Activated CD4-positive, alpha-beta T cell treated with anti-CD3 and anti-CD28 coated beads, Interleukin-2, amount 10 ng/mL, durations not matched to agents 24 days and 14 days (primary cell): ENCODE results near the gene SHB. TPM values are rescaled to one million over a fixed set of nuclear protein-coding genes. Genes with fewer than 3 reads are reported as not detected.

Source experiments
- DNase-seq: peaks from one replicate; pipeline ENCODE4 v3.0.0; 2022
- H3K27ac Mint-ChIP-seq: one replicate; pipeline ENCODE4 v1.8.0; 2022; ENCODE audit warnings: mild to moderate bottlenecking, mixed read lengths
- H3K27me3 Mint-ChIP-seq: one replicate; pipeline ENCODE4 v1.8.0; 2022; ENCODE audit warnings: mixed read lengths
- H3K36me3 Mint-ChIP-seq: one replicate; pipeline ENCODE4 v1.8.0; 2022; ENCODE audit warnings: low read depth, mild to moderate bottlenecking, mixed read lengths
- H3K4me1 Mint-ChIP-seq: one replicate; pipeline ENCODE4 v1.8.0; 2021; ENCODE audit warnings: mixed read lengths
- H3K4me3 Mint-ChIP-seq: one replicate; pipeline ENCODE4 v1.8.0; 2022; ENCODE audit warnings: mild to moderate bottlenecking, moderate library complexity, mixed read lengths
- H3K9me3 Mint-ChIP-seq: one replicate; pipeline ENCODE4 v1.8.0; 2021; ENCODE audit warnings: mixed read lengths
- intact Hi-C: fragments of 100-400 bp; cut with micrococcal nuclease; formaldehyde crosslinking; loops from one replicate; pipeline ENCODE4 v1.15.1; 2023
- total RNA-seq: library from RNA; stranded (reverse); gene quantifications from 2 replicates; pipeline ENCODE4 v1.2.3, GENCODE V29; 2022

Gene SHB
- total RNA-seq, 1 donor from 2014 or later = 2.1 TPM

DNA sequence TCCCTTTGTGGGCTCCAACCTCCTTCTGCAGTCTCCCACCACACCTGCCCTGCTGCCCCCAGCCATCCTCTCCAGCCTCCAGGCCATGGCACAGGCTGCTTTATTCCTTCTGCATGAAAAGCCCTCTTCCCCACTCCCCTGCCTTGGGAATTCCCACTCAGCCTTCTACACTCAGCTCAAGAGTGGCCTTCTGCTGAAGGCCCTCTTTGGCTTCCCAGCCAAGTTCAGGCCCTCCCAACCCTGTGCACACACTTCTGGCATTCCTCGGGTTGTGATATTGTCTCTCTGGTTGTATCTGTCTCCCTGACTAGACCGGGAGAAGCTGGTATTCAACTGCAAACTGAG lies 5.7 kb downstream of the SHB start:
- intact Hi-C loops = loop anchor here (10.0 kb wide), 1 partner anchor 319 kb away; no protein-coding TSS in a partner anchor
- no peak for DNase-seq
- no peak overlapping the region for H3K4me3 Mint-ChIP-seq
- H3K36me3 Mint-ChIP-seq = no peaks in the 10 kb centered on the region
- H3K4me1 Mint-ChIP-seq = peaks cover 9% of the 10 kb centered on the region
- no peaks in the 10 kb centered on the region for H3K9me3 Mint-ChIP-seq
- H3K27me3 Mint-ChIP-seq = peaks cover 41% of the 10 kb centered on the region
- H3K27ac Mint-ChIP-seq = no peak overlapping the region

GRCh38 chr9:38062498-38063362 lies 6.3 kb downstream of the SHB start:
- H3K4me3 Mint-ChIP-seq = no peak overlapping the region
- H3K27me3 Mint-ChIP-seq = peaks cover 41% of the 10 kb centered on the region
- no peaks in the 10 kb centered on the region for H3K9me3 Mint-ChIP-seq
- no peaks in the 10 kb centered on the region for H3K36me3 Mint-ChIP-seq
- intact Hi-C loops = loop anchor here (10.0 kb wide), 1 partner anchor 318 kb away; no protein-coding TSS in a partner anchor
- no peak for DNase-seq
- H3K4me1 Mint-ChIP-seq = peaks cover 9% of the 10 kb centered on the region
- no peak overlapping the region for H3K27ac Mint-ChIP-seq

- Mint-ChIP-seq H3K27me3 (peaks cover 35% of the 10 kb centered on the region), H3K36me3 (no peaks in the 10 kb centered on the region), H3K9me3 (no peaks in the 10 kb centered on the region), H3K27ac (no peak overlapping the region), H3K4me1 (peaks cover 5% of the 10 kb centered on the region), H3K4me3 (no peak overlapping the region)
- no peak for DNase-seq
- intact Hi-C loops = loop anchor here (10.0 kb wide), 1 partner anchor 317 kb away; no protein-coding TSS in a partner anchor
Observed at GRCh38 chr9:38062106-38062497, 6.9 kb downstream of the SHB start.

- Mint-ChIP-seq H3K36me3 (no peaks in the 10 kb centered on the region), H3K27ac (no peak overlapping the region), H3K4me1 (no peaks in the 10 kb centered on the region), H3K4me3 (no peak overlapping the region), H3K27me3 (peaks cover 29% of the 10 kb centered on the region), H3K9me3 (no peaks in the 10 kb centered on the region)
- intact Hi-C loops = loop anchor here (10.0 kb wide), 1 partner anchor 317 kb away; no protein-coding TSS in a partner anchor
- DNase-seq = no peak
Observed at GRCh38 chr9:38061326-38061977, 7.6 kb downstream of the SHB start.

GRCh38 chr9:38060681-38061080 lies 8.3 kb downstream of the SHB start:
- Mint-ChIP-seq H3K27me3 (peaks cover 24% of the 10 kb centered on the region), H3K9me3 (no peaks in the 10 kb centered on the region)
- intact Hi-C loops = loop anchor here (10.0 kb wide), 1 partner anchor 316 kb away; no protein-coding TSS in a partner anchor

DNA sequence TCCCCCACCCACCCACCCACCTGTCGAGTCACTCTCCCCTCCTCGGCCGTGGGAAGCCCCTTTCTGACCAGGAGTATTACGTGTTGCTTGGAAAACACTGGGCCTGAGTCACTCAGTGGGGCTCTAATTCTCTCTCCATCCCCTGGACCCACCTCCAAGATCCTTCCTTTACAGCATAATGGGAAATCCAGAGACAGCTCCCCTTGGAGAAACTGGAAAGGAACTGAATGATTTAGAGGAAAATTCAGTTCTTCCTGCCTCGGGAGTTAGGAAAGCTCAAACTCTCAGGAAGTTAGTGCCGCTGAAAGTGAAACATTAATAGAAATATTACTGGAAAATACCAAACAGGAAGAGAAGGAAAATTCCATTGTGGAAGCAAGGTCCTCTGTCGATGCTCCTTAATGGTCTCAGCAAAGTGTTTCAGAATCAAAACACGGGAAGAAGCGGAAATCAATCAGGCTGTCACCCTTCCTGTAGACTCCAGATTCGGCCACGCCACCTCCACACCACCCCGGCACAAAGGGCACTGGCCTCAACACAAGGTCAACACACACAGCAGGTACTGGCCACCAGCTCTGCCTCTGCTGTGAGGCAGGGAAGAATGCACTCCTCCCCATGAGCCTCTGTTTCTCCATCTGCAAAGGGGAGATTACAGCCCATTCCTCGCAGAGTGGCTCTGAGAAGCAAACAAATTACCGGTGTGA lies 9.6 kb downstream of the SHB start:
- H3K4me3 Mint-ChIP-seq = no peak overlapping the region
- DNase-seq = no peak
- no peak overlapping the region for H3K27ac Mint-ChIP-seq
- no peaks in the 10 kb centered on the region for H3K36me3 Mint-ChIP-seq
- H3K27me3 Mint-ChIP-seq = peaks cover 12% of the 10 kb centered on the region
- H3K4me1 Mint-ChIP-seq = no peaks in the 10 kb centered on the region
- intact Hi-C loops = no loop called here
- H3K9me3 Mint-ChIP-seq = no peaks in the 10 kb centered on the region

More at GRCh38 chr9:38060681-38061080, 8.3 kb downstream of the SHB start:
- DNase-seq = no peak
- Mint-ChIP-seq H3K4me3 (no peak overlapping the region), H3K4me1 (no peaks in the 10 kb centered on the region), H3K27ac (no peak overlapping the region), H3K36me3 (no peaks in the 10 kb centered on the region)

DNA sequence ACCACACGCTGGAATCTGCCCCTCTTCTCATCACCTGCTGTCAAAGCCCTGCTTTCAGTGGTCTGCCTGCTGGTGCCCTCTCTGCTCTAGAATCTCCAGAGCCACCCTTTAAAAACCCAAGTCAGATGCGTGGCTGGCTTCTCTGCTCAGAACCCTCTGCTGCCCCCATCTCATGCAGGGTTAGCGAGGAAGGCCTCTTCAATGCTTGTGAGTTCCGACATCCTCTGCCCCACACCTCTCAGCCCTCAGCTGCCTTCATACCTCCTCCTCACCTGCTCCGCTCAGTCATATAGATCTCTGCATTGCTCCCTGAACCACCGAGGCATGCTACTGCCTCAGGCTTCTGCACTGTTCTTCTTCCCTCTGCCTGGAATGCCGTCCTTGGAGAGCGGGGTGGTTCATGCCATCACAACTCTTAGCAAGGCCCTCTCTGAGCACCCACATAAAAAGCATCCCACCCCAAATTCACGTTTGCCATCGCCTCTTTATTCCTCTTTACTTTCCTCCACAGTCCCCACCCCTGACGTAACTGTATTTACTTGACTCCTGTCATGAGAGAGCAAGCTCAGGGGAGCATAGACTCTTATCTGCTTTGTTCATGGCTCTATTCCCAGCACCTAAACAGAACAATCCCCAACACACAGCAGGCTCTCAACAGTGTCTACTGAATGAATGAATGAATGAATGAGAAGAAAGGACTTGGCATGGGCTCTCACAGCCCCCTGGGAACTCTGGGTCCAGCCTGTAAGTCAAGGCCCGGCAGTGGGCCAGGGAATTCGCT lies 10.4 kb downstream of the SHB start:
- no peak for DNase-seq
- no peak overlapping the region for H3K27ac Mint-ChIP-seq
- no peaks in the 10 kb centered on the region for H3K4me1 Mint-ChIP-seq
- intact Hi-C loops = no loop called here
- no peak overlapping the region for H3K4me3 Mint-ChIP-seq
- H3K36me3 Mint-ChIP-seq = no peaks in the 10 kb centered on the region
- H3K9me3 Mint-ChIP-seq = no peaks in the 10 kb centered on the region
- peaks cover 10% of the 10 kb centered on the region for H3K27me3 Mint-ChIP-seq

DNA sequence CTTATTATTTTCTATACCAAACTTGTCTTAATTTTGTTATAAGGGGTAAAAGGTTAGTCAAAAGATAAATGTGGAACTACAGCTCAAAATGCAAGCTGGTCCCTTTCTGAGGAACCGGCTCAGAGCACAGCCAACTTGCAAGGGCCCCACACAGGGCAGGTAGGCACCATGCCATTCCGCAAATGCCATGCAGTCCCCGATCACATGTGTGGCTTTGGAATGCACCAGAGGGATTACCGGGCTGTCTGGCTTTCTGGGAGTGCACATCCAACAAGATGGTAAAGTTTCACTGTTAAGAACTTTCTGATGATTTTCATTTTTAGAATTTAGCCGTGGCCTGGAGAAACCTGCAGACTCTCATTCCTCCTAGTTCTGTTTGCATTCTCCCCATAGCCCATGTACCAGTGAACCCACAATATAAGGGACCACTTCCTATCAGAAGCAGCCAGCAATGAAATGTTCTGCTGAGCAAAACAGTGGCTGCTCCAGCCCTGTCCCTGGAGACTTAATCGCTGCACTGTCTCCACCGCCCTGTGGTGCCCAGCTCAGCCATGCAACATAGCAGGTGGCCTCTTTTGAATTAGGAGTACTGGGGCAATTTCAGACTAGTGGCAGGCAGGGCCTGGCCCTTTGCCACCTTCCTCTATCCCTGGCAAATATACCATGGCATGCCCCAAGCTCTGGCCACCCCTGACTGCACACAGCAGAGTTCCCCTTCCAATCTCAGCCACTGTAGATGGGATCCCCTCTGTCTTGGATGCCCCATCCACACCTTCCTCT lies 11.4 kb downstream of the SHB start:
- Mint-ChIP-seq H3K36me3 (no peaks in the 10 kb centered on the region), H3K27me3 (peaks cover 7% of the 10 kb centered on the region), H3K4me3 (no peak overlapping the region), H3K9me3 (no peaks in the 10 kb centered on the region), H3K4me1 (no peaks in the 10 kb centered on the region), H3K27ac (no peak overlapping the region)
- intact Hi-C loops = no loop called here
- no peak for DNase-seq

DNA sequence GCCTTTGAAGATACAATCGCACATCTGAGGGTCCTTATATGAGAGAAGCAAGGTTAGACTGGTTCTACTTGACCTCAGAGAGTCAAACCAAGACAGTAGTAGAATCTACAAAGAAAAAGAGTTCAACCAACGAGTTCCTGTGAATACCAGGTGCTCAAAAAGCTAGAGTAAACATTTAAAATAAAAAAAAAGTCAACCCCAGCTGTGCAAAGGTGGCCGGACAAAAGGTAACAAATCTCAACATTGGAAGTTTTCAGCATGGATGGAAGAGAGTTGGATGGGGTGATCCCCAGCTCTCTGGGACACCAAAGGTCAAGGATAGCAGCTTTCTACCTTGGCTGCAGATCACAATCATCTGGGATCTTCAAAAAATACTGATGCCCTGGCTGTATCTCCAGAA lies 14.4 kb downstream of the SHB start:
- H3K27ac Mint-ChIP-seq = no peak overlapping the region
- no peak overlapping the region for H3K4me3 Mint-ChIP-seq
- no peaks in the 10 kb centered on the region for H3K4me1 Mint-ChIP-seq
- H3K36me3 Mint-ChIP-seq = no peaks in the 10 kb centered on the region
- peaks cover 4% of the 10 kb centered on the region for H3K27me3 Mint-ChIP-seq
- intact Hi-C loops = no loop called here
- no peaks in the 10 kb centered on the region for H3K9me3 Mint-ChIP-seq
- DNase-seq = no peak

DNA sequence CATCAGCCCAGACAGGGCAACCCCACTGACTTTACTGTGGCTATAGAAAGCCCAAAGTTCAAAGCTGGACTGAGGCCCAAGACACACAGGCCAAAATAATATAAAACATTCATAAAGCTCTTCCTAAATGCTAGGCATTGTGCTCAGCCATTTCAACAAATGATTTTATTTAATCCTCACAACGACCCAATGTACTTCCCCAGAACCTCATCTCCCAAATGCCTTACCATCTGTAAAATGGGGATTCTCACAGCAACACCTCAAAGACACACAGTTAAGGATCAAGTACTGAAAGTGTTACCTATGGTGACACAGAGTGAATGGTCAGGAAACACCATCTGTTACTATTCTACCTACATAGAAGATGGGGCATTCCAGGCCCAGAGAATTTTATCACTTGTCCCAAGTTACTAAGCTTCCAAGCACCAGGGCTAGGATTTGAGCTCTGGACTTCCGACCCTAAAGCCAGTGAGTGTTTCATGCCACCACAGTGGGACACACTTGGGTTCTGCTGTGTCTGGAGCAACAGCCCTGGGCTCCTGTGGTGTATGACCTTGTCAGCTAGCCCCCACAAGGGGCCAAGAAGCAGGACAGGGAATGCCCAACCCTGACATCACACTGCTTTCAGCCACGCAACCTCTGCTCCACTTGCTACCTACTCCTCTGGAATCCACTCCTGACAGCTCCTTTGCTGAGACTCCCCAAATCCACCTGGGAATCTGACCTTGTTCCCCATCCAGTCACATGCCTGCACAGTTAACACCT lies 15.1 kb downstream of the SHB start:
- no peak overlapping the region for H3K4me3 Mint-ChIP-seq

GRCh38 chr9:38051780-38052546 lies 17.1 kb downstream of the SHB start:
- H3K36me3 Mint-ChIP-seq = no peaks in the 10 kb centered on the region
- intact Hi-C loops = no loop called here

More for the DNA sequence above, 15.1 kb downstream of the SHB start:
- no peak for DNase-seq
- Mint-ChIP-seq H3K4me1 (no peaks in the 10 kb centered on the region), H3K9me3 (no peaks in the 10 kb centered on the region), H3K36me3 (no peaks in the 10 kb centered on the region), H3K27me3 (peaks cover 4% of the 10 kb centered on the region), H3K27ac (no peak overlapping the region)
- intact Hi-C loops = no loop called here

More at GRCh38 chr9:38051780-38052546, 17.1 kb downstream of the SHB start:
- no peaks in the 10 kb centered on the region for H3K9me3 Mint-ChIP-seq
- peaks cover 4% of the 10 kb centered on the region for H3K27me3 Mint-ChIP-seq
- H3K4me3 Mint-ChIP-seq = no peak overlapping the region
- peaks cover 5% of the 10 kb centered on the region for H3K4me1 Mint-ChIP-seq
- H3K27ac Mint-ChIP-seq = no peak overlapping the region
- DNase-seq = no peak
